ENCODE measurements around the gene YIF1A.

- TF ChIP-seq CTCF (IDR thresholded peaks at IDR 0.05) (no peak), EZH2 (IDR thresholded peaks at IDR 0.05) (no peak), EZH2phosphoT487 (IDR thresholded peaks at IDR 0.05) (no peak)
Observed at GRCh38 chr11:66267039-66267378, 21.9 kb downstream of the YIF1A start.
